ENCODE measurements around the gene ERFL.

Gene ERFL

DNA sequence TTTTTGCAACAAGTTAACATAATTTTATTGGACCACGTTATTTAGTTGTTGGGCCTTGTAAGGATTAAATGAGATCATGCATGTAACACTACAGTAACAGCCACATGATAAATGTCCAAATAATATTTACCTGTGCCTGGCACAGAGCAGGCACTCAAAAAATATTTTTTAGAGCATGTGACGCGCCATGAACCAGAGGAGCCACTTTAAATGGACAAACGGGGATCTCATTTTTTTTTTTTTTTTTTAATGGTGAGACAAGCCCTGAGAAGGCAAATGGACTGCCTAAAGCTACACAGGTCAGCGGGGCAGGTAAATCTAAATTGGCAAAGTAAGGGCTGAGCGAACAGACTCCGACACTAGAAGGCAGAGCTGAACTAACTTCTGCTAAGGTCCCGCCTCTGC, 69.0 kb downstream of the ERFL start:
- ChIA-PET CTCF (interaction anchor here (0.6 to 4.3 kb wide), 20 partner anchors 8 to 1401 kb away, joined by 3 to 34 read pairs (median 5); no protein-coding TSS in a partner anchor), POLR2A (interaction anchor here (0.6 to 3.9 kb wide), 25 partner anchors 9 to 538 kb away, joined by 3 to 118 read pairs (median 6); partner anchors contain the start of genes ARHGEF1, B9D2, DEDD2 and DMAC2)
- H3K4me3 ChIP-seq (ENCODE audit: low read depth, low read length): peak overlapping the region; percentile 16
- H3K36me3 ChIP-seq (ENCODE audit: control insufficient read depth in 2 of 2, insufficient read depth in 1 of 2, low read length in 2 of 2): peaks cover 35 to 39% of the 10 kb centered on the region in 2 experiments
- H3K4me1 ChIP-seq (ENCODE audit: control insufficient read depth, insufficient read depth, low read length): peaks cover 27% of the 10 kb centered on the region
- no peaks in the 10 kb centered on the region for H3K9me3 ChIP-seq (ENCODE audit: control insufficient read depth, insufficient read depth, low read depth, low read length)
- TF ChIP-seq ZNF335 (tag by site-specific recombination; conservative IDR thresholded peaks at IDR 0.05): peak; percentile 95
- TF ChIP-seq KLF8 (tag by site-specific recombination; IDR thresholded peaks at IDR 0.05): no peak
- peak; percentile 86 for TF ChIP-seq ZNF362 (tag by site-specific recombination; IDR thresholded peaks at IDR 0.05)
- peak; percentile 47; the same call in 1 of the 2 replicates for TF ChIP-seq ZNF664 (tag by site-specific recombination; IDR thresholded peaks at IDR 0.05)
- TF ChIP-seq SCRT2 (tag by site-specific recombination; IDR thresholded peaks at IDR 0.05): peak; percentile 61
- TF ChIP-seq ZNF529 (tag by site-specific recombination; IDR thresholded peaks at IDR 0.05; ENCODE audit: insufficient replicate concordance): no peak
- peak; percentile 27; the same call in 1 of the 2 replicates for TF ChIP-seq ZNF654 (tag by site-specific recombination; IDR thresholded peaks at IDR 0.05; ENCODE audit: low read depth)
- peak overlapping the region; percentile 100 for H3K27ac ChIP-seq (ENCODE audit: extremely low read depth, low read depth, low read length)
